Upper lobe of left lung (tissue), 6 donors: ENCODE data around the gene CDK5R1. TPM values are rescaled to one million over a fixed set of nuclear protein-coding genes. Genes with fewer than 3 reads are reported as not detected.

Experiments
- ATAC-seq, 2 donors: fragments of 200-7000 bp; cut with Tn5 transposase; one replicate each; pipeline ENCODE4 v1.9.1; 2022; ENCODE audit warnings: mild to moderate bottlenecking in 2 of 2, moderate library complexity in 2 of 2; ENCODE audit not compliant: low FRiP score in 2 of 2
- DNase-seq, 2 donors: peaks; one replicate each; pipeline ENCODE4 v3.0.0-alpha.2; 2019 to 2020
- H3K27ac ChIP-seq, 4 donors: fragments of 200-600 bp; sonication (generic); one replicate each; pipeline ENCODE4 v1.5.1; 2016 to 2019
- H3K27me3 ChIP-seq, 4 donors: fragments of 200-600 bp; sonication (generic); one replicate each; pipeline ENCODE4 v1.5.1; 2017 to 2019
- H3K36me3 ChIP-seq, 4 donors: fragments of 200-600 bp; sonication (generic); one replicate each; pipeline ENCODE4 v1.5.1; 2016 to 2019
- H3K4me1 ChIP-seq, 4 donors: fragments of 200-600 bp; sonication (generic); one replicate each; pipeline ENCODE4 v1.5.1; 2018 to 2019
- H3K4me3 ChIP-seq, 4 donors: fragments of 200-600 bp; sonication (generic); one replicate each; pipeline ENCODE4 v1.5.1; 2017 to 2019; ENCODE audit warnings: mild to moderate bottlenecking in 2 of 4, moderate library complexity in 1 of 4
- H3K9me3 ChIP-seq, 4 donors: fragments of 200-600 bp; sonication (generic); one replicate each; pipeline ENCODE4 v1.5.1; 2018 to 2019
- EP300 ChIP-seq, 4 donors: sonication (generic); formaldehyde crosslinking; IDR thresholded peaks; one replicate each; pipeline ENCODE4 v1.5.1; 2017; ENCODE audit warnings: antibody characterized with exemption in 4 of 4, control low read depth in 2 of 4
- POLR2A ChIP-seq, 4 donors: fragments of 450-650 bp; IDR thresholded peaks; one replicate each; pipeline ENCODE4 v1.5.1; 2016 to 2017; ENCODE audit warnings: antibody characterized with exemption in 4 of 4, mild to moderate bottlenecking in 2 of 4
- POLR2AphosphoS5 ChIP-seq, 2 donors: sonication (generic); formaldehyde crosslinking; IDR thresholded peaks; one replicate each; pipeline ENCODE4 v1.5.1; 2017; ENCODE audit warnings: antibody characterized with exemption in 2 of 2
- WGBS, 2 donors: methylation state at CpG; one replicate each; pipeline ENCODE4 v1.1.5; 2017 to 2018; 5-methylcytosine and 5-hydroxymethylcytosine counted together
- total RNA-seq, 6 donors: library from RNA; depleted of rRNA in 4 of 6; stranded (reverse); fragments of >200 nt in 4 of 6; gene quantifications; one replicate each; pipeline versions ENCODE4 v1.1.0 to v1.2.1, GENCODE V29; 2016 to 2021
- TF ChIP-seq, protein P1 (sequence below), 6 experiments: fragments of 450-650 bp in 4 of 6; fragments of 200-600 bp in 2 of 6; sonication (generic) in 2 of 6; IDR thresholded peaks; one replicate each; pipeline ENCODE4 v1.5.1; 2016 to 2019; ENCODE audit warnings: antibody characterized with exemption in 6 of 6
- donor health status: DM: no; HTN: no; CAD: no; lungs with moderate emphysema.
- donor health status: DM: no; HTN: yes; CAD: no; lungs with severe emphysema.

CDK5R1 gene
- total RNA-seq, 6 donors from 2014 or later = 0.76 to 3.1 (median 1.5) TPM

- Histone ChIP-seq H3K27ac (no peak overlapping the region), H3K4me3 (no peak overlapping the region), H3K9me3 (no peaks in the 10 kb centered on the region), H3K27me3 (no peaks in the 10 kb centered on the region), H3K36me3 (peaks cover 33 to 85% (median 79%) of the 10 kb centered on the region in 4 donors), H3K4me1 (peaks cover 0 to 4% (median 0%) of the 10 kb centered on the region in 4 donors)
- no peak for TF ChIP-seq EP300 (IDR thresholded peaks at IDR 0.05)
- TF ChIP-seq POLR2A (IDR thresholded peaks at IDR 0.05) = no peak
- no peak for TF ChIP-seq POLR2AphosphoS5 (IDR thresholded peaks at IDR 0.05)
- TF ChIP-seq, protein P1, sequence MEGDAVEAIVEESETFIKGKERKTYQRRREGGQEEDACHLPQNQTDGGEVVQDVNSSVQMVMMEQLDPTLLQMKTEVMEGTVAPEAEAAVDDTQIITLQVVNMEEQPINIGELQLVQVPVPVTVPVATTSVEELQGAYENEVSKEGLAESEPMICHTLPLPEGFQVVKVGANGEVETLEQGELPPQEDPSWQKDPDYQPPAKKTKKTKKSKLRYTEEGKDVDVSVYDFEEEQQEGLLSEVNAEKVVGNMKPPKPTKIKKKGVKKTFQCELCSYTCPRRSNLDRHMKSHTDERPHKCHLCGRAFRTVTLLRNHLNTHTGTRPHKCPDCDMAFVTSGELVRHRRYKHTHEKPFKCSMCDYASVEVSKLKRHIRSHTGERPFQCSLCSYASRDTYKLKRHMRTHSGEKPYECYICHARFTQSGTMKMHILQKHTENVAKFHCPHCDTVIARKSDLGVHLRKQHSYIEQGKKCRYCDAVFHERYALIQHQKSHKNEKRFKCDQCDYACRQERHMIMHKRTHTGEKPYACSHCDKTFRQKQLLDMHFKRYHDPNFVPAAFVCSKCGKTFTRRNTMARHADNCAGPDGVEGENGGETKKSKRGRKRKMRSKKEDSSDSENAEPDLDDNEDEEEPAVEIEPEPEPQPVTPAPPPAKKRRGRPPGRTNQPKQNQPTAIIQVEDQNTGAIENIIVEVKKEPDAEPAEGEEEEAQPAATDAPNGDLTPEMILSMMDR (IDR thresholded peaks at IDR 0.05) = no peak
- DNase-seq = no peak
- ATAC-seq = no peak
- WGBS, 2 donors = 95 to 100% methylated on average over 5 of the region's 5 CpGs
Measured at GRCh38 chr17:32479074-32479617, 7.6 kb upstream of the CDK5R1 start.

GRCh38 chr17:32481193-32481592 lies 5.6 kb upstream of the CDK5R1 start:
- H3K9me3 ChIP-seq = no peaks in the 10 kb centered on the region
- peaks cover 5 to 10% (median 8%) of the 10 kb centered on the region in 4 donors for H3K4me1 ChIP-seq
- TF ChIP-seq EP300 (IDR thresholded peaks at IDR 0.05) = no peak
- 89 to 91% methylated on average over 8 of the region's 8 CpGs for WGBS, 2 donors
- H3K4me3 ChIP-seq = no peak overlapping the region
- no peaks in the 10 kb centered on the region for H3K27me3 ChIP-seq
- DNase-seq (peak in 1 of 2 donors; percentile 53), ATAC-seq (no peak)
- peaks cover 27 to 64% (median 58%) of the 10 kb centered on the region in 4 donors for H3K36me3 ChIP-seq
- H3K27ac ChIP-seq = no peak overlapping the region

GRCh38 chr17:32482568-32483320 lies 4.0 kb upstream of the CDK5R1 start:
- no peak for DNase-seq
- Histone ChIP-seq H3K4me1 (peaks cover 10 to 18% (median 14%) of the 10 kb centered on the region in 4 donors), H3K4me3 (no peak overlapping the region), H3K27me3 (no peaks in the 10 kb centered on the region), H3K9me3 (no peaks in the 10 kb centered on the region), H3K27ac (peak overlapping the region in 2 of 4 donors; percentile 0 to 57), H3K36me3 (peaks cover 14 to 49% (median 43%) of the 10 kb centered on the region in 4 donors)
- TF ChIP-seq EP300 (IDR thresholded peaks at IDR 0.05) (no peak), POLR2AphosphoS5 (IDR thresholded peaks at IDR 0.05) (no peak), POLR2A (IDR thresholded peaks at IDR 0.05) (no peak)
- TF ChIP-seq, protein P1 (IDR thresholded peaks at IDR 0.05) = no peak
- no peak for ATAC-seq
- WGBS, 2 donors = 74 to 76% methylated on average over 11 of the region's 11 CpGs

GRCh38 chr17:32483451-32484019 lies 3.3 kb upstream of the CDK5R1 start:
- peak in 1 of 2 donors; percentile 65 for DNase-seq
- peak; percentile 61 to 62 for ATAC-seq
- TF ChIP-seq POLR2AphosphoS5 (IDR thresholded peaks at IDR 0.05) (no peak), EP300 (IDR thresholded peaks at IDR 0.05) (no peak)
- TF ChIP-seq, protein P1 (IDR thresholded peaks at IDR 0.05) = peak in 5 of 6 experiments; percentile 20 to 52 (median 45)
- H3K27ac ChIP-seq = peak overlapping the region in 3 of 4 donors; percentile 0 to 57 (median 35)
- peaks cover 10 to 41% (median 36%) of the 10 kb centered on the region in 4 donors for H3K36me3 ChIP-seq
- H3K9me3 ChIP-seq = no peaks in the 10 kb centered on the region
- no peak overlapping the region for H3K4me3 ChIP-seq
- H3K27me3 ChIP-seq = no peaks in the 10 kb centered on the region
- 48 to 58% methylated on average over 2 to 7 of the region's 7 CpGs for WGBS, 2 donors
- H3K4me1 ChIP-seq = peaks cover 14 to 24% (median 18%) of the 10 kb centered on the region in 4 donors

DNA sequence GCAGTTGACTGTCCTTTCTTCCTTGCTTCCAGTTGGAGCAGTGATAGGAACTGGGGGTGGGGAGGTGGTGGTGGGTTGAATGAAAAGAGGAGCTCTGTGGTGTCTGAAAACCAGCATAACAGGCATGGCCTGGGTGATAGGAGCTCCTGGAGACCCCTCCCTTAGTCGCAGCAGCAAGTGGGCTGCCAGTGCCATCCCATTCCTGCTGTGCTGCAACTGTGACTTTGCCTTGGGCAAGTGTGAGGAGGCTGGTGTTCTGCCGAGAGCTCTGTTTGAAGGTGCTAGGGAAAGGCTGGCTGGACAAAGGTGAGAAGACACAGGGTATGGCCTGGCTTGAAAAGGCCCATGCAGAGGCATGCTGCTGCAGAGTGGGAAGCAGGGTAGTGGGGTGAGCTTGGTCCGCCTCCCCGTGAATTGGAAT lies 2.7 kb upstream of the CDK5R1 start:
- ATAC-seq (no peak), DNase-seq (no peak)
- Histone ChIP-seq H3K27me3 (no peaks in the 10 kb centered on the region), H3K4me1 (peaks cover 14 to 25% (median 18%) of the 10 kb centered on the region in 4 donors), H3K9me3 (no peaks in the 10 kb centered on the region), H3K36me3 (peaks cover 8 to 36% (median 31%) of the 10 kb centered on the region in 4 donors), H3K27ac (peak overlapping the region in 2 of 4 donors; percentile 0 to 49), H3K4me3 (no peak overlapping the region)
- 87 to 94% methylated on average over 4 of the region's 4 CpGs for WGBS, 2 donors
- no peak for TF ChIP-seq POLR2A (IDR thresholded peaks at IDR 0.05)
- TF ChIP-seq POLR2AphosphoS5 (IDR thresholded peaks at IDR 0.05) = no peak
- no peak for TF ChIP-seq EP300 (IDR thresholded peaks at IDR 0.05)
- TF ChIP-seq, protein P1 (IDR thresholded peaks at IDR 0.05) = no peak
